Panc1 (cell line): ENCODE results near the gene HESX1. TPM values are rescaled to one million over a fixed set of nuclear protein-coding genes. Genes with fewer than 3 reads are reported as not detected.

Experiments used
- ATAC-seq: fragments of 200-7000 bp; cut with Tn5 transposase; 2 replicates; pipeline ENCODE4 v1.9.1; 2020; ENCODE audit warnings: mild to moderate bottlenecking, moderate library complexity
- BruUV-seq: library from RNA; stranded (reverse); fragments of 400-500 nt; replicated peaks from 2 replicates; lab custom pipeline; 2021; lab: Mats Ljungman, UMichigan
- CTCF ChIA-PET: fragments of 300-600 bp; sonication (Branson Sonifier 250); formaldehyde crosslinking; loops from one replicate; lab custom pipeline; 2022; ENCODE audit warnings: antibody characterized with exemption; lab: Charles Lee
- POLR2A ChIA-PET: fragments of 300-600 bp; sonication (Branson Sonifier 250); formaldehyde crosslinking; loops from one replicate; lab custom pipeline; 2022; ENCODE audit warnings: antibody characterized with exemption; lab: Charles Lee
- DNase-seq: peaks from one replicate; pipeline ENCODE4 v3.0.0-alpha.2; 2010; ENCODE audit warnings: low read depth, low spot score
- H3K27ac ChIP-seq: 2 replicates; pipeline ENCODE4 v1.5.1; 2011; ENCODE audit warnings: mild to moderate bottlenecking, low read length, inconsistent platforms
- H3K27me3 ChIP-seq: fragments of 200-500 bp; sonication (Bioruptor generic); 2 replicates; pipeline ENCODE4 v1.6.0; 2014; ENCODE audit warnings: low read length, inconsistent platforms; ENCODE audit not compliant: control insufficient read depth, insufficient read depth
- H3K36me3 ChIP-seq: fragments of 200-500 bp; sonication (Bioruptor generic); 2 replicates; pipeline ENCODE4 v1.5.1; 2014; ENCODE audit warnings: inconsistent platforms, mild to moderate bottlenecking, low read length, moderate library complexity; ENCODE audit not compliant: control insufficient read depth, insufficient read depth
- H3K4me1 ChIP-seq: 2 replicates; pipeline ENCODE4 v1.5.1; 2011; ENCODE audit warnings: inconsistent platforms, mild to moderate bottlenecking, low read length, moderate library complexity; ENCODE audit not compliant: control insufficient read depth, insufficient read depth
- H3K4me3 ChIP-seq, 2 experiments: 2 replicates each; pipeline ENCODE4 v1.5.1; 2011 to 2012; ENCODE audit warnings: low read depth in 2 of 2, low read length in 2 of 2, mild to moderate bottlenecking in 2 of 2, inconsistent platforms in 1 of 2, moderate library complexity in 1 of 2
- H3K9me3 ChIP-seq: fragments of 200-500 bp; sonication (Bioruptor generic); 2 replicates; pipeline ENCODE4 v1.5.1; 2014; ENCODE audit warnings: low read depth, mild to moderate bottlenecking, inconsistent platforms, low read length, moderate library complexity; ENCODE audit not compliant: control insufficient read depth, insufficient read depth
- POLR2AphosphoS5 ChIP-seq: IDR thresholded peaks from 2 replicates; pipeline ENCODE4 v1.6.1; 2012; ENCODE audit warnings: mild to moderate bottlenecking, low read depth, low read length, moderate library complexity
- SIN3A ChIP-seq: IDR thresholded peaks from 2 replicates; pipeline ENCODE4 v1.6.1; 2012; ENCODE audit warnings: low read depth, mild to moderate bottlenecking, low read length, moderate library complexity, borderline replicate concordance; ENCODE audit not compliant: insufficient read depth
- TCF7L2 ChIP-seq: IDR thresholded peaks from 2 replicates; pipeline ENCODE4 v1.6.1; 2011; ENCODE audit warnings: mild to moderate bottlenecking, low read depth, low read length, inconsistent platforms
- in situ Hi-C: cut with HindIII; loops from 2 replicates; pipeline ENCODE4 v1.10.0; 2016; ENCODE audit warnings: low sequenced_read_pairs, low pct_unique_long_range_greater_than_20kb
- intact Hi-C: fragments of 100-400 bp; cut with micrococcal nuclease; formaldehyde crosslinking; loops from one replicate; pipeline ENCODE4 v1.10.0; 2022; ENCODE audit not compliant: unreplicated experiment
- total RNA-seq: library from RNA; stranded (reverse); gene quantifications from one replicate; pipeline ENCODE4 v1.2.1, GENCODE V29; 2021; ENCODE audit not compliant: unreplicated experiment
- TF ChIP-seq, protein P1 (sequence below): fragments of 450-650 bp; IDR thresholded peaks from 2 replicates; pipeline ENCODE4 v1.5.1; 2017; ENCODE audit warnings: mild to moderate bottlenecking
- TF ChIP-seq, protein P2 (sequence below), 2 experiments: IDR thresholded peaks; 2 replicates each; pipeline ENCODE4 v1.6.1; 2011 to 2012; ENCODE audit warnings: low read depth in 2 of 2, control low read depth in 1 of 2, low read length in 1 of 2, mild to moderate bottlenecking in 1 of 2, moderate library complexity in 1 of 2; ENCODE audit not compliant: insufficient read depth in 1 of 2

HESX1 gene
- total RNA-seq, 1 experiment from 2014 or later = 1.1 TPM

DNA sequence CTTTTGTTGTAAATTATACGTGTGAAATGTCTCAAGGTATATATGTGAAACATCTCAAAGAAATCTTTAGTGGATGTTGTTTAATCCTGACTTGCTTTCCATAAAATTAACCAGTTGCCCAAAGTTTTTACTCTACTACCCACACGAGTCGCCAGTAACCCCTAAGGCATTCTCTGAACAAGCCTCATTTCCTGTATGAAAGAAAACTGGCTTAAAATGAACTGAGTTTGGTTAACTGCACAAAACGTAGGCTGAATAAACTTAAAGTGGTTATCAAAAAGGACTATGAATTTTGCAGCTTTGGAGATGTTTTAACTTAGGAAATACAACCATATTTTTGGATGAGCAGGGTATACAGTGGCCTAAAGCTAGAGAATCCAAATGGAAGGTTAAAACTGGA, 25.1 kb upstream of the HESX1 start:
- DNase-seq (no peak), ATAC-seq (no peak)
- Histone ChIP-seq H3K4me1 (peaks cover 16% of the 10 kb centered on the region), H3K9me3 (no peaks in the 10 kb centered on the region), H3K27me3 (no peaks in the 10 kb centered on the region), H3K27ac (no peak overlapping the region), H3K36me3 (no peaks in the 10 kb centered on the region), H3K4me3 (no peak overlapping the region)
- BruUV-seq = no TSS peak
- in situ Hi-C loops (no loop called here), intact Hi-C loops (loop anchor here (5.0 to 10.0 kb wide), 2 partner anchors 48 to 120 kb away; no protein-coding TSS in a partner anchor)
- ChIA-PET CTCF (no interaction called here), POLR2A (no interaction called here)
- TF ChIP-seq POLR2AphosphoS5 (no peak), TCF7L2 (no peak), SIN3A (no peak)
- TF ChIP-seq, protein P1, sequence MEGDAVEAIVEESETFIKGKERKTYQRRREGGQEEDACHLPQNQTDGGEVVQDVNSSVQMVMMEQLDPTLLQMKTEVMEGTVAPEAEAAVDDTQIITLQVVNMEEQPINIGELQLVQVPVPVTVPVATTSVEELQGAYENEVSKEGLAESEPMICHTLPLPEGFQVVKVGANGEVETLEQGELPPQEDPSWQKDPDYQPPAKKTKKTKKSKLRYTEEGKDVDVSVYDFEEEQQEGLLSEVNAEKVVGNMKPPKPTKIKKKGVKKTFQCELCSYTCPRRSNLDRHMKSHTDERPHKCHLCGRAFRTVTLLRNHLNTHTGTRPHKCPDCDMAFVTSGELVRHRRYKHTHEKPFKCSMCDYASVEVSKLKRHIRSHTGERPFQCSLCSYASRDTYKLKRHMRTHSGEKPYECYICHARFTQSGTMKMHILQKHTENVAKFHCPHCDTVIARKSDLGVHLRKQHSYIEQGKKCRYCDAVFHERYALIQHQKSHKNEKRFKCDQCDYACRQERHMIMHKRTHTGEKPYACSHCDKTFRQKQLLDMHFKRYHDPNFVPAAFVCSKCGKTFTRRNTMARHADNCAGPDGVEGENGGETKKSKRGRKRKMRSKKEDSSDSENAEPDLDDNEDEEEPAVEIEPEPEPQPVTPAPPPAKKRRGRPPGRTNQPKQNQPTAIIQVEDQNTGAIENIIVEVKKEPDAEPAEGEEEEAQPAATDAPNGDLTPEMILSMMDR = no peak
- TF ChIP-seq, protein P2, sequence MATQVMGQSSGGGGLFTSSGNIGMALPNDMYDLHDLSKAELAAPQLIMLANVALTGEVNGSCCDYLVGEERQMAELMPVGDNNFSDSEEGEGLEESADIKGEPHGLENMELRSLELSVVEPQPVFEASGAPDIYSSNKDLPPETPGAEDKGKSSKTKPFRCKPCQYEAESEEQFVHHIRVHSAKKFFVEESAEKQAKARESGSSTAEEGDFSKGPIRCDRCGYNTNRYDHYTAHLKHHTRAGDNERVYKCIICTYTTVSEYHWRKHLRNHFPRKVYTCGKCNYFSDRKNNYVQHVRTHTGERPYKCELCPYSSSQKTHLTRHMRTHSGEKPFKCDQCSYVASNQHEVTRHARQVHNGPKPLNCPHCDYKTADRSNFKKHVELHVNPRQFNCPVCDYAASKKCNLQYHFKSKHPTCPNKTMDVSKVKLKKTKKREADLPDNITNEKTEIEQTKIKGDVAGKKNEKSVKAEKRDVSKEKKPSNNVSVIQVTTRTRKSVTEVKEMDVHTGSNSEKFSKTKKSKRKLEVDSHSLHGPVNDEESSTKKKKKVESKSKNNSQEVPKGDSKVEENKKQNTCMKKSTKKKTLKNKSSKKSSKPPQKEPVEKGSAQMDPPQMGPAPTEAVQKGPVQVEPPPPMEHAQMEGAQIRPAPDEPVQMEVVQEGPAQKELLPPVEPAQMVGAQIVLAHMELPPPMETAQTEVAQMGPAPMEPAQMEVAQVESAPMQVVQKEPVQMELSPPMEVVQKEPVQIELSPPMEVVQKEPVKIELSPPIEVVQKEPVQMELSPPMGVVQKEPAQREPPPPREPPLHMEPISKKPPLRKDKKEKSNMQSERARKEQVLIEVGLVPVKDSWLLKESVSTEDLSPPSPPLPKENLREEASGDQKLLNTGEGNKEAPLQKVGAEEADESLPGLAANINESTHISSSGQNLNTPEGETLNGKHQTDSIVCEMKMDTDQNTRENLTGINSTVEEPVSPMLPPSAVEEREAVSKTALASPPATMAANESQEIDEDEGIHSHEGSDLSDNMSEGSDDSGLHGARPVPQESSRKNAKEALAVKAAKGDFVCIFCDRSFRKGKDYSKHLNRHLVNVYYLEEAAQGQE (IDR thresholded peaks at IDR 0.05; ENCODE audit: insufficient read depth in 1 of 2, low read depth in 2 of 2, low read length in 1 of 2) = no peak

DNA sequence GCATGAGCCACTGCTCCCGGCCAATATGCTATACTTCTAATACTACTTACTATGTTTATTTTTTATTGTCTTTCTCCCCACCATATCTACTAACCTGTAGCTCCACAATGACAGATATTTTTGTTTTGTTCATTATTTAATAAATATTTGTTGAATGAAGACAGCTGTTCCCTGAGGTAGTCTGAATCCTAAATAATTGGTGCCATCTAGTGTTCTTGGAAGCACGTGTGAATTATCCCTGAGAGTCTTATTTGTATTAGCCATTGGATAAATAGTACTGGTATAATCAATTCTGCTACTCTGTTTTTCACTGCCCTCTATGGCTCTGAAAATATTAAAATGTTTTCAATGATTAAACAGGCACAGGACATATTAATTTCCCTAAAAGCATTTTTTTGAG, 22.1 kb upstream of the HESX1 start:
- Histone ChIP-seq H3K36me3 (no peaks in the 10 kb centered on the region), H3K4me1 (peaks cover 9% of the 10 kb centered on the region), H3K27ac (no peak overlapping the region), H3K27me3 (no peaks in the 10 kb centered on the region), H3K4me3 (no peak overlapping the region), H3K9me3 (no peaks in the 10 kb centered on the region)
- ATAC-seq (no peak), DNase-seq (no peak)
- in situ Hi-C loops (no loop called here), intact Hi-C loops (loop anchor here (5.0 to 10.0 kb wide), 2 partner anchors 45 to 117 kb away; no protein-coding TSS in a partner anchor)
- TF ChIP-seq SIN3A (no peak), TCF7L2 (no peak), POLR2AphosphoS5 (no peak)
- TF ChIP-seq, protein P1 = peak; percentile 49; the same call in 1 of the 2 replicates
- TF ChIP-seq, protein P2 (IDR thresholded peaks at IDR 0.05; ENCODE audit: insufficient read depth in 1 of 2, low read depth in 2 of 2, low read length in 1 of 2) = no peak
- POLR2A ChIA-PET = no interaction called here
- no TSS peak for BruUV-seq
- CTCF ChIA-PET = interaction anchor here (0.6 kb wide), 1 partner anchor 48 kb away, joined by 3 read pairs; no protein-coding TSS in a partner anchor
